ENCODE data around the gene ITIH3. TPM values are rescaled to one million over a fixed set of nuclear protein-coding genes. Genes with fewer than 3 reads are reported as not detected.

Gene ITIH3
- total RNA-seq, 1 experiment from 2014 or later = not detected

GRCh38 chr3:52829482-52829881, 34.9 kb downstream of the ITIH3 start:
- Histone ChIP-seq H3K36me3 (ENCODE audit: insufficient read depth, low read length, poor library complexity, severe bottlenecking) (no peaks in the 10 kb centered on the region), H3K4me3 (ENCODE audit: low read depth, low read length, poor library complexity, severe bottlenecking) (no peak overlapping the region), H3K27ac (ENCODE audit: low read depth, low read length, poor library complexity, severe bottlenecking) (no peak overlapping the region), H3K27me3 (replicated peaks; ENCODE audit: insufficient read depth, low read depth, low read length, poor library complexity) (no peaks in the 10 kb centered on the region), H3K4me1 (ENCODE audit: insufficient read depth, low read length, poor library complexity, severe bottlenecking) (no peaks in the 10 kb centered on the region), H3K9me3 (ENCODE audit: low read depth, low read length, poor library complexity, severe bottlenecking) (no peaks in the 10 kb centered on the region)
- DNase-seq (ENCODE audit: low spot score) = no peak
- TF ChIP-seq EZH2 (IDR thresholded peaks at IDR 0.05; ENCODE audit: borderline replicate concordance, low read depth, low read length, poor library complexity, severe bottlenecking) (no peak), CTCF (conservative IDR thresholded peaks at IDR 0.05; ENCODE audit: low read depth, low read length) (no peak)
- CTCF ChIA-PET = no interaction called here
- intact Hi-C loops (cut with micrococcal nuclease; ENCODE audit: unreplicated experiment) = no loop called here
- POLR2A ChIA-PET (ENCODE audit: low non-redundant PET) = no interaction called here
- no TSS peak for BruUV-seq (replicated peaks)

GRCh38 chr3:52829906-52830463, 35.4 kb downstream of the ITIH3 start:
- Histone ChIP-seq H3K4me1 (ENCODE audit: insufficient read depth, low read length, poor library complexity, severe bottlenecking) (no peaks in the 10 kb centered on the region), H3K27me3 (replicated peaks; ENCODE audit: insufficient read depth, low read depth, low read length, poor library complexity) (no peaks in the 10 kb centered on the region), H3K4me3 (ENCODE audit: low read depth, low read length, poor library complexity, severe bottlenecking) (no peak overlapping the region), H3K36me3 (ENCODE audit: insufficient read depth, low read length, poor library complexity, severe bottlenecking) (no peaks in the 10 kb centered on the region), H3K9me3 (ENCODE audit: low read depth, low read length, poor library complexity, severe bottlenecking) (no peaks in the 10 kb centered on the region), H3K27ac (ENCODE audit: low read depth, low read length, poor library complexity, severe bottlenecking) (no peak overlapping the region)
- intact Hi-C loops (cut with micrococcal nuclease; ENCODE audit: unreplicated experiment) = no loop called here
- ChIA-PET POLR2A (ENCODE audit: low non-redundant PET) (no interaction called here), CTCF (no interaction called here)
- no peak for TF ChIP-seq EZH2 (IDR thresholded peaks at IDR 0.05; ENCODE audit: borderline replicate concordance, low read depth, low read length, poor library complexity, severe bottlenecking)
- TF ChIP-seq CTCF (conservative IDR thresholded peaks at IDR 0.05; ENCODE audit: low read depth, low read length) = no peak
- BruUV-seq (replicated peaks) = no TSS peak
- no peak for DNase-seq (ENCODE audit: low spot score)

GRCh38 chr3:52830535-52831258, 36.1 kb downstream of the ITIH3 start, which contains the start of gene ITIH4:
ITIH4 (minus strand) TSS chr3:52830672; CDS start chr3:52830642, 30 bp downstream.
- no peaks in the 10 kb centered on the region for H3K27me3 ChIP-seq (replicated peaks; ENCODE audit: insufficient read depth, low read depth, low read length, poor library complexity)
- no TSS peak for BruUV-seq (replicated peaks)
- no peaks in the 10 kb centered on the region for H3K4me1 ChIP-seq (ENCODE audit: insufficient read depth, low read length, poor library complexity, severe bottlenecking)
- POLR2A ChIA-PET (ENCODE audit: low non-redundant PET) = no interaction called here
- no peak for DNase-seq (ENCODE audit: low spot score)
- intact Hi-C loops (cut with micrococcal nuclease; ENCODE audit: unreplicated experiment) = no loop called here
- CTCF ChIA-PET = no interaction called here
- H3K4me3 ChIP-seq (ENCODE audit: low read depth, low read length, poor library complexity, severe bottlenecking) = no peak within 1 kb of the TSS
- TF ChIP-seq CTCF (conservative IDR thresholded peaks at IDR 0.05; ENCODE audit: low read depth, low read length) (no peak), EZH2 (IDR thresholded peaks at IDR 0.05; ENCODE audit: borderline replicate concordance, low read depth, low read length, poor library complexity, severe bottlenecking) (no peak)
- no peaks in the 10 kb centered on the region for H3K36me3 ChIP-seq (ENCODE audit: insufficient read depth, low read length, poor library complexity, severe bottlenecking)
- H3K9me3 ChIP-seq (ENCODE audit: low read depth, low read length, poor library complexity, severe bottlenecking) = no peaks in the 10 kb centered on the region
- H3K27ac ChIP-seq (ENCODE audit: low read depth, low read length, poor library complexity, severe bottlenecking) = no peak within 1 kb of the TSS

All from A673 (cell line).